Activated T-cell treated with anti-CD3 and anti-CD28 coated beads, Interleukin-2, amount 50 U/mL, for 1 hour (primary cell): Measurements from ENCODE around the gene VCPKMT.
A peak's percentile ranks its signal among the peaks of the same experiment; 100 is the strongest.

Experiments used
- DNase-seq: peaks from one replicate; pipeline ENCODE4 v3.0.0-alpha.2; 2020

The VCPKMT gene

DNA sequence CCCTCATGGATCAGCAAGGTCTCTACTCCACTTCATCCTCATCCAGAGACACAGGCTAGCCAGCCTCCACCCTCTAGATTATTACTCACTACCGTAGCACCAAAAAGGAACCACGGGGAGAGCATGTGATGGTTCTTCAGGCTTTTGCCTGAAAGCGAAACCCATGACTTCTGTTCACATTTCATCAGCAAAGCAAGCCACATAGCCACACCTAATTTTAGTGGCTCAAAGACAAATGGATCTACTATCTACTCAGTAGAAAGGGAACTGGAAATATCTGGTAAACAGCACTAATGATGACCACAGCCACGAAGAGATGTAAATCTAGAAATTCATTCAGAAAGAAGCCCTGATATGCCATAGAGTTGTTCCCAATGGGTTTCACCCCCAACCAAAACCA is 51.4 kb downstream of the VCPKMT start:
- peak; percentile 34 for DNase-seq

GRCh38 chr14:50063876-50064420 is 52.4 kb downstream of the VCPKMT start:
- no peak for DNase-seq

DNA sequence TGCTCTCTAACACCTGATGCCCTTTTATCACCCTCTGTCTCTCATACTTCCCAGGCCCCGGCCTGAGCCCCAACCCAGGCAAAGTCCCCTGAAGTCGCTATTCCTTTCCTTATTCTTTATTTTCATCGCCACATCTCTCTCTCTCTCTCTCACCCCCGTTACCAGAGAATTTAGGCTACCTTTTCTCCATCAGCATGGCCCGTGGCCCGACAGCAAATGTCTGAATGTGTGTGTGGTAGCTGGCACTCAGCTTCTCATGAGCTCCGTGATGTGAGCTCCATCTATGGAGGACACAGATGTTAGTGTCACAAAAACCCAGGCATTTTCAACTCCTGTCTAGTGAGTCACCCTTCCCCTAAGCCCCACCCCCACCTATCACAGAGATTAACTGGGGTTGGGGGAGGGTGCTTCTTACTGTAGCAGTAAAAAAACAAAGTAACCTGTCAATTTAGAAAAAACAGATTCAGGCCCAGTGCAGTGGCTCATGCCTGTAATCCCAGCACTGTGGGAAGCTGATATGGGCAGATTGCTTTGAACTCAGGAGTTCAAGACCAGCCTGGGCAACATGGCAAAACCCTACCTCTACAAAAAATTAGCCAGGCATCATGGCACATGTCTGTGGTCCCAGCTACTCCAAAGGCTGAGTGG is 53.8 kb downstream of the VCPKMT start:
- peak; percentile 71 for DNase-seq

GRCh38 chr14:50061664-50062437 is 54.5 kb downstream of the VCPKMT start:
- peak; percentile 60 for DNase-seq

DNA sequence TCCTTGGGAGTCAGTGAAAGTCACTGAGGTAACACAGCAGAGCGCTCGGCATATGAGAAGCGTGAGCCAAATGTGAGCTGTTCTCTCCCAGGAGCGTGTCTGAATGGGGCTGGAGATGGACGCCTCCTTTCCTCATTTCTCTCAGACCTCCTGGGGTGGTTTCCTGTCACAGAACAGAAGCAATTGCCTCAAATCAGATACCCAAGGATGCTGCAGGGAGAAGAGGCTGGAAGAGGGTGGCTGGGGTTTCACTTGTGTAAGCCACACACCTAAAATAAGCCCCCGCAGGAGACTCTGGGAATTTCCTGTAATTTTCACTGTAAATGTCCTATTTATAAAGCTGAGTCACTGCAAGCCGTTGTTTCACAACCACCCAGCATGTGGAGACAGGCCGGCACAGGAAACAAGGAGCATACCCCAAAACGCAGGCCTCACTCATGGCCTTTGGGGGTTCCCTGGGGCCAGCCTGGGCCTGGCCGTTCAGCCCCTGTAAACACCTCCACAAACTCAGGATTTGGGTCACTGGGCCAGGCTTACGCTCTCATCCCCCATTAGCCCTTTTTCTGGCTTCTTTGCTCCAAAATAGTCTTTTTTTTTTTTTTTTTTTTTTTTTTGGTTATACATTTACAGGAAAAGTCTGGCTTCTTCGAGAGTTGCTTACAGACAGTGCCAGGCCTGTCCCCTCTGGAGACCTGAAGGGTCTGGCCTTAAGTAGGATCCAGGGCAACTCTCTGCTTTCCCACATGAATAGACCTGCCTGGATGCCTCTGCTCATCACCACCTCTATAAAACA is 55.3 kb downstream of the VCPKMT start:
- DNase-seq: peak; percentile 47

DNA sequence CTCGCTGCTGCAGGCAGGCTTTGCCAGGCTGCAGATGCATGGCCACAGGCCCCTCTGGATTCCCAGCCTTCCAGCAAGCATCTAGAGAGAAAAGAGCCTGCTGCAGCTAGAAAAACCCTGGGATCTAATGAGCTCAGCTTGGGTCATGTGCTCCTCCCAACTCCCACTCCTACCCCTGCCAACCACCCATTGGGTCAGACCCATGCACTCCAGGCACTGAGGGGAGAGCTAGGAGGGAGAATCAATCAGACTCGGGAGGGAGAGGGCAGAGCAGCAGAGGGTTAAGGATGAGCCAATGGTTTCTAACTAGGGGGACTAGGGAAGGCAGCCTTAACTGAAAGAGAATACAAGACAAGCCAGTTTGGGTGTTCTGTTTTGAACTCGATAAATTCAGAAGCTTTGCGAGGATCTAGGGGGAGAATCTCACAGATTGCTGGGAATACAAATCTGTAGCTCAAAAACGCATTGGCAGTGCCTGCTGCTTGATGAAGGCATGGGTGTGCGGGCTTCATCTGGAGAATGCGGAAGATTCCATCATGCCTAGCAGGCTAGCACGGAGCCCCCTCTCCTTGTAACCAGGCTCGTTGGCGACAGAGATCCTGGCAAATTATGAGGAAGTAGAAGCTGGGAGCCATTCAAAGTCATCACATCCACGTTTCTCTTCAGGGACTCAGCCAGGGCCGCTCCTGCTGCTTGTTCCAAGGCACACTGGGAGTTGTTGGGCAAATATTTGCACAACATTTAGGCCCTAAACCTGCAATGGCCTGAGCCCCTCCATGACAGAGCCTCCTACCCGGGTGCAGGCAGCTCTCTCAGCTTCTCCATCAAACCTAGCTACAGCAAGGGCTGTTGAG is 56.4 kb downstream of the VCPKMT start:
- DNase-seq: no peak
